ENCODE data around the gene CCDC33.

CCDC33 gene

GRCh38 chr15:74336061-74337005, 100.2 kb downstream of the CCDC33 start:
- Mint-ChIP-seq H3K27me3 (peaks cover 2% of the 10 kb centered on the region), H3K4me3 (no peak overlapping the region), H3K27ac (no peak overlapping the region), H3K4me1 (no peaks in the 10 kb centered on the region), H3K36me3 (no peaks in the 10 kb centered on the region), H3K9me3 (no peaks in the 10 kb centered on the region)
- no peak for DNase-seq (ENCODE audit: low spot score in 2 of 2)
- no peak for ATAC-seq (ENCODE audit: low read depth)

- H3K36me3 Mint-ChIP-seq, result no peaks in the 10 kb centered on the region
- H3K4me3 Mint-ChIP-seq, result no peak overlapping the region
- H3K9me3 Mint-ChIP-seq, result no peaks in the 10 kb centered on the region
- ATAC-seq (ENCODE audit: low read depth) (no peak), DNase-seq (ENCODE audit: low spot score in 2 of 2) (no peak)
- H3K4me1 Mint-ChIP-seq, result no peaks in the 10 kb centered on the region
- H3K27ac Mint-ChIP-seq, result no peak overlapping the region
- peaks cover 2% of the 10 kb centered on the region for H3K27me3 Mint-ChIP-seq
Measured at GRCh38 chr15:74337146-74337545, 101.0 kb downstream of the CCDC33 start.

GRCh38 chr15:74337607-74338211, 101.6 kb downstream of the CCDC33 start:
- DNase-seq (ENCODE audit: low spot score in 2 of 2), result no peak
- H3K36me3 Mint-ChIP-seq, result no peaks in the 10 kb centered on the region
- H3K4me1 Mint-ChIP-seq, result no peaks in the 10 kb centered on the region
- no peaks in the 10 kb centered on the region for H3K9me3 Mint-ChIP-seq
- H3K27me3 Mint-ChIP-seq, result peaks cover 2% of the 10 kb centered on the region
- H3K4me3 Mint-ChIP-seq, result no peak overlapping the region
- no peak overlapping the region for H3K27ac Mint-ChIP-seq
- no peak for ATAC-seq (ENCODE audit: low read depth)

GRCh38 chr15:74338676-74339075, 102.5 kb downstream of the CCDC33 start:
- H3K27ac Mint-ChIP-seq, result no peak overlapping the region
- no peaks in the 10 kb centered on the region for H3K9me3 Mint-ChIP-seq
- ATAC-seq (ENCODE audit: low read depth), result no peak
- H3K27me3 Mint-ChIP-seq, result peaks cover 4% of the 10 kb centered on the region
- no peaks in the 10 kb centered on the region for H3K36me3 Mint-ChIP-seq
- no peak for DNase-seq (ENCODE audit: low spot score in 2 of 2)
- H3K4me1 Mint-ChIP-seq, result no peaks in the 10 kb centered on the region
- H3K4me3 Mint-ChIP-seq, result no peak overlapping the region

DNA sequence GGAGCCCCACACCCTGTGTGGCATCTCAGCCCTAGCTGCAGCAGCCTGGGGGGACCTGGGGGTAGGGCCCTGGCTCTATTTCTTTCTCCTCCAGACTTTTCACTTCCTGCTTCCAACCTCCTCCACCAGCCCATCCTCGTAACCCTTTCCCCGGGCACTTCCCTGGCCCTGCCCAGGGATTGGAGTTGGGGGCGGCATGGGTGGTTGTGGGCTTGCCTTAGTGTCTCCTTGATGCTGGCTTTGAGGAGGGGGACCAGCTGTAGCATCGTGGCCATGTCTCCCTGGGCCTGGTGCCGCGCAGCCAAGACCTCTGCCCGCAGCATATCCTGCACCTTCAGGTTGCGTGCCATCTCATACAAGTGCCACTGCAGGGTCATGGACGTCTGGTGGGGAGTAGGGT, 103.2 kb downstream of the CCDC33 start:
- H3K36me3 Mint-ChIP-seq, result no peaks in the 10 kb centered on the region
- no peak overlapping the region for H3K4me3 Mint-ChIP-seq
- no peak for ATAC-seq (ENCODE audit: low read depth)
- no peaks in the 10 kb centered on the region for H3K4me1 Mint-ChIP-seq
- H3K27ac Mint-ChIP-seq, result no peak overlapping the region
- no peaks in the 10 kb centered on the region for H3K9me3 Mint-ChIP-seq
- DNase-seq (ENCODE audit: low spot score in 2 of 2), result no peak
- H3K27me3 Mint-ChIP-seq, result peaks cover 4% of the 10 kb centered on the region

DNA sequence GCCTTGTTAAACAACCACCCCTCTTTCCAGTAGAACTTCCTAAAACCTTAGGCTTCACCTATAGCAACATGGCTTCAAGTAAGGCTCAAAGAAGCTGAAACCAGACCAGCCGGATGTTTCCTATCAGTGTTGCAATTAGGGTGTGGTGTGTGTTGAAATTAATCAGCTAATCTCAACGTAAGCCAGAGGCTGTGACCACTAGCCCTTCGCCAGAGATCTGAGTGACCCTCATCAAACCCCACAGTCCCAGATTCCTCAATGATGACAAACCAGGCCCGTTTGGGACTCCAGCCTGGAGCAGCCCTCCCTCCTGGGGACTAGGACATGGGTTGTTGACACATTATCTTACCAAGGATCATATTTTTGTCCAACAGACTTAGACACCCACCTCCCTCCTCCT, 104.0 kb downstream of the CCDC33 start:
- Mint-ChIP-seq H3K4me3 (no peak overlapping the region), H3K27ac (no peak overlapping the region)
- DNase-seq (ENCODE audit: low spot score in 2 of 2), result no peak

DNA sequence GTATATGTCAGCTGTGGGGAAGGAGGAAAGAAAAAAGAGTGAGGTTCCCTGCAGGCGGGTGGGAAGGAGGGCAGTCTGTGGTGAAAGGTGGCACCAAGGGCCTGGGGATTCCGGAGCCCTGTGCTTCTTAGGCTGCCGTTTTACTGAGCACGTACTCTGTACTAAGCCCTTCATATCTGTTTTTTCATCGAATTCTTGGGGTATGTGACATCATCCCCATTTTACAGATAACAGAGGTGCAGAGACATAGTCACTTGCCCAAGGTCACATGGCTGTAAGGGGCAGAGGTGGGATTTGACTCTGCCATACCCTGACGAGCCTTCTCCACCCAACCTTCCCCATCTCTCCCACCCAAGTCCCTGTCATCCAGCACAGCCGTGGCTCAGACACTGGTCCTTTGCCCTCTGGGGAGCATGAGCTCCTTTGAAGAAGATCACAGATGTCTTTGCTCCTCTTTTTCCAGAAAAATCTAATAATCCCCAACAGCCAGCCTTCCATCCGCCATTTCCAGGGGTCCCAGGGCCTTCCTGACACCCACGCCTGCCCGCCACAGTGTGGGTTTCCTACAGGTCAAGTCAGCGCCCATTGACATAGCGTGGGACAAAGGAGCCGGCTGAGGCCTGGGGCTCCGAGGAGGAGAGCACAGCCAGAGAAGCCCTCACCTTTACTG, 107.1 kb downstream of the CCDC33 start:
- Mint-ChIP-seq H3K4me3 (no peak overlapping the region), H3K36me3 (no peaks in the 10 kb centered on the region), H3K9me3 (no peaks in the 10 kb centered on the region), H3K27ac (no peak overlapping the region), H3K4me1 (no peaks in the 10 kb centered on the region), H3K27me3 (peaks cover 10% of the 10 kb centered on the region)
- ATAC-seq (ENCODE audit: low read depth) (no peak), DNase-seq (ENCODE audit: low spot score in 2 of 2) (no peak)

More for the DNA sequence above, 104.0 kb downstream of the CCDC33 start:
- no peaks in the 10 kb centered on the region for H3K36me3 Mint-ChIP-seq
- ATAC-seq (ENCODE audit: low read depth), result no peak
- H3K4me1 Mint-ChIP-seq, result no peaks in the 10 kb centered on the region
- H3K9me3 Mint-ChIP-seq, result no peaks in the 10 kb centered on the region
- H3K27me3 Mint-ChIP-seq, result peaks cover 6% of the 10 kb centered on the region

DNA sequence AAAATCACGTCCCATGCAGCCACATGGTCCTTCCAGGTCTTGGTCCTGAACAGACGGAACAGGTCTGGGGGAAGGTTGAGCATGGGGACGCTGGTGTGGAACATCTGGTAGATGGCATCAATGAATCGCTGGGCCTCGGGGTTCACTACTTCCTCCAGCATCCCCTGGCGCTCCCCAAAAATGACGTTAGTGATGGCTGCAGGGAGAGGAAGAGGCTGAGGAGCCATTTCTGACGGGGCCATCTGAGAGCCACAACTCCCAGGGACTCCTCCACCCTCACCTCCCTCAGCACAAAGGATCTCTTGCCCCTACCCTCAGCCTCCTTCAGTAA, 107.6 kb downstream of the CCDC33 start:
- Mint-ChIP-seq H3K36me3 (no peaks in the 10 kb centered on the region), H3K4me1 (no peaks in the 10 kb centered on the region), H3K27ac (no peak overlapping the region), H3K9me3 (no peaks in the 10 kb centered on the region), H3K4me3 (no peak overlapping the region), H3K27me3 (peaks cover 10% of the 10 kb centered on the region)
- ATAC-seq (ENCODE audit: low read depth), result no peak
- DNase-seq (ENCODE audit: low spot score in 2 of 2), result no peak

- DNase-seq (ENCODE audit: low spot score in 2 of 2) (no peak), ATAC-seq (ENCODE audit: low read depth) (no peak)
- peaks cover 10% of the 10 kb centered on the region for H3K27me3 Mint-ChIP-seq
- H3K27ac Mint-ChIP-seq, result no peak overlapping the region
- no peaks in the 10 kb centered on the region for H3K36me3 Mint-ChIP-seq
- H3K4me3 Mint-ChIP-seq, result no peak overlapping the region
- no peaks in the 10 kb centered on the region for H3K9me3 Mint-ChIP-seq
- no peaks in the 10 kb centered on the region for H3K4me1 Mint-ChIP-seq
Measured at GRCh38 chr15:74345051-74345450, 108.9 kb downstream of the CCDC33 start.

- no peaks in the 10 kb centered on the region for H3K36me3 Mint-ChIP-seq
- no peak for DNase-seq (ENCODE audit: low spot score in 2 of 2)
- peaks cover 9% of the 10 kb centered on the region for H3K27me3 Mint-ChIP-seq
- no peaks in the 10 kb centered on the region for H3K4me1 Mint-ChIP-seq
- no peak overlapping the region for H3K4me3 Mint-ChIP-seq
- H3K9me3 Mint-ChIP-seq, result no peaks in the 10 kb centered on the region
- H3K27ac Mint-ChIP-seq, result no peak overlapping the region
- ATAC-seq (ENCODE audit: low read depth), result no peak
Measured at GRCh38 chr15:74347757-74348250, 111.7 kb downstream of the CCDC33 start.

- ATAC-seq (ENCODE audit: low read depth), result no peak
- Mint-ChIP-seq H3K9me3 (peaks cover 2% of the 10 kb centered on the region), H3K4me3 (no peak overlapping the region), H3K27ac (no peak overlapping the region), H3K36me3 (peaks cover 2% of the 10 kb centered on the region), H3K4me1 (no peaks in the 10 kb centered on the region), H3K27me3 (peaks cover 7% of the 10 kb centered on the region)
- DNase-seq (ENCODE audit: low spot score in 2 of 2), result no peak
Measured at GRCh38 chr15:74349241-74349778, 113.2 kb downstream of the CCDC33 start.

GRCh38 chr15:74350295-74351275, 114.5 kb downstream of the CCDC33 start:
- Mint-ChIP-seq H3K27me3 (peaks cover 12% of the 10 kb centered on the region), H3K4me3 (no peak overlapping the region), H3K27ac (no peak overlapping the region), H3K36me3 (peaks cover 10% of the 10 kb centered on the region), H3K9me3 (peaks cover 9% of the 10 kb centered on the region), H3K4me1 (no peaks in the 10 kb centered on the region)
- DNase-seq (ENCODE audit: low spot score in 2 of 2) (no peak), ATAC-seq (ENCODE audit: low read depth) (no peak)

DNA sequence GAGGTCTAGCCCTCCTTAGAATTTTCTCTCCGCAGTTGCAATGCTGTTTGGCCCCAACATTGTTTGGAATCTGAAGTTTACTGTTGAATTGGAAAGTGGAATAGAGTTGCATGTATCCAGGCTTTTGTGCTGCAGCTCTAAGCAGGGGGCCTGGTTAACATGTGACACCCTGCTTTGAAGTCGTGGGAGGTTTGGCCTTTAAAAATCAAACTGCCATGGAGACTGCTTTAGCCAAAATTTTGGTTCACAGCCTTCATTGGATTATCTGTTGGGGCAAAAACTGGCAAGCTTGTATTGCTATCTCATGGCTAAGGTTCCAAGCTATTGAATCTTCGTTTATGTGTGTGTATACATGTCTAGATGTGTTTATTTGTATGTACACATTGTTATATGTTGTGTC, 115.5 kb downstream of the CCDC33 start:
- no peak for ATAC-seq (ENCODE audit: low read depth)
- peaks cover 11% of the 10 kb centered on the region for H3K27me3 Mint-ChIP-seq
- H3K27ac Mint-ChIP-seq, result no peak overlapping the region
- DNase-seq (ENCODE audit: low spot score in 2 of 2), result no peak
- peaks cover 10% of the 10 kb centered on the region for H3K36me3 Mint-ChIP-seq
- no peaks in the 10 kb centered on the region for H3K4me1 Mint-ChIP-seq
- H3K4me3 Mint-ChIP-seq, result no peak overlapping the region
- H3K9me3 Mint-ChIP-seq, result peaks cover 9% of the 10 kb centered on the region

All from memory B cell (primary cell).